ENCODE measurements around the gene TCF7L2. TPM values are rescaled to one million over a fixed set of nuclear protein-coding genes. Genes with fewer than 3 reads are reported as not detected.
A peak's percentile ranks its signal among the peaks of the same experiment; 100 is the strongest.

Gene TCF7L2
- total and polyA plus RNA-seq, 9 of the 15 experiments (the other 6 are each of a cell fraction or from before 2014, with no cell fraction given), result 0.32 to 2.8 (median 0.92) TPM

DNA sequence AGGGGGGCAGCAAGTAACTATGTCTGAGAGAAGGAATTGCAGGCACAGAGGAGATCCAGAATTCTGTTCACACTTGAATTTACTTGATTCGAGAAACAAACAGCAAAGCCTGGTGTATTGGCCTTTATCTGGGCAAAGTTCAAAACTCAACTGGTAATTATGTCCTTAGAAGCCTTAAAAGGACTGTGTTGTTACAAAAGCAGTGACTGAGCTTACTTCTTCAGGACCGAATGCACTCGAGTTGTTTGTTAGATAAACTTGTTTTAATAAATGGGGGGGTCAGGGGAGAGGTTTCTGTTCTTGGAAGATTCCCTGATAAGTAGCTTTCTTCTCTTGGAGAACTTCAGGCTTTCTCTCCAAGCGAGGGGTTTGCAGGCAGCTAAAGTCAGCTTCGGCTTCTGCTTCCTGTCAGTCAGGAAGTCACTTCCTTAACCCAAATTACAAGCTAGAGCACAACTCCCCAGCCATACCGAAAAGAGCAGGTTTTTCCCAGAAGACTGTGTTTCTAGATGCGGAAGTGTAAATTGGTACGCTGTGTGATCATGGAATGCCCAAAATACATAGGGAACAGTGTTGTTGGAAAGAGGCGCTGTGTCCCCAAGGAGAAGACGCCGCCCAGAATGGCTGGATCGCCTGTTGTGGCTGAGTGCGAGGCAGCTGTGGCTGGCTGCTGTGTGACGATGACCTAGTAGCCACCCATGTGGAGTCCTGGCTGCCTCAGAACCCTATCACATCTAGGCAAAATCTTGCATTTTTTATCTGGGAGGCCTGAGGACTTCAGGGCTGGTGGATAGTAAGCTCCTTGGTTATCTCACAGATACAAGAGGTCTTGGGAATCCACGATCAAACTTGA is 110.4 kb downstream of the TCF7L2 start (continued):
- TF ChIP-seq ZKSCAN3 (CRISPR knock-in tag; IDR thresholded peaks at IDR 0.05) (no peak), ZNF764 (CRISPR knock-in tag; IDR thresholded peaks at IDR 0.05; ENCODE audit: low read depth) (no peak), TRIM24 (IDR thresholded peaks at IDR 0.05) (peak; percentile 73 to 86), ZNF282 (CRISPR knock-in tag; IDR thresholded peaks at IDR 0.05) (no peak), TGIF2 (CRISPR knock-in tag; IDR thresholded peaks at IDR 0.05) (no peak), RBM14 (IDR thresholded peaks at IDR 0.05; ENCODE audit: borderline replicate concordance, insufficient read depth, low read depth, low read length) (no peak), FIP1L1 (IDR thresholded peaks at IDR 0.05; ENCODE audit: low read depth, low read length, poor library complexity, severe bottlenecking) (no peak), BACH1 (tag; IDR thresholded peaks at IDR 0.05) (no peak), GTF2A2 (tag; IDR thresholded peaks at IDR 0.05) (no peak), SNRNP70 (optimal IDR thresholded peaks at IDR 0.05; ENCODE audit: low read depth, low read length) (no peak), GABPB2 (CRISPR knock-in tag; conservative IDR thresholded peaks at IDR 0.05) (no peak), HOXB6 (CRISPR knock-in tag; IDR thresholded peaks at IDR 0.05; ENCODE audit: borderline replicate concordance) (no peak)
- TF ChIP-seq, protein P1, sequence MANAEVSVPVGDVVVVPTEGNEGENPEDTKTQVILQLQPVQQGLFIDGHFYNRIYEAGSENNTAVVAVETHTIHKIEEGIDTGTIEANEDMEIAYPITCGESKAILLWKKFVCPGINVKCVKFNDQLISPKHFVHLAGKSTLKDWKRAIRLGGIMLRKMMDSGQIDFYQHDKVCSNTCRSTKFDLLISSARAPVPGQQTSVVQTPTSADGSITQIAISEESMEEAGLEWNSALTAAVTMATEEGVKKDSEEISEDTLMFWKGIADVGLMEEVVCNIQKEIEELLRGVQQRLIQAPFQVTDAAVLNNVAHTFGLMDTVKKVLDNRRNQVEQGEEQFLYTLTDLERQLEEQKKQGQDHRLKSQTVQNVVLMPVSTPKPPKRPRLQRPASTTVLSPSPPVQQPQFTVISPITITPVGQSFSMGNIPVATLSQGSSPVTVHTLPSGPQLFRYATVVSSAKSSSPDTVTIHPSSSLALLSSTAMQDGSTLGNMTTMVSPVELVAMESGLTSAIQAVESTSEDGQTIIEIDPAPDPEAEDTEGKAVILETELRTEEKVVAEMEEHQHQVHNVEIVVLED (CRISPR knock-in tag; IDR thresholded peaks at IDR 0.05), result no peak
- TF ChIP-seq, protein P2, sequence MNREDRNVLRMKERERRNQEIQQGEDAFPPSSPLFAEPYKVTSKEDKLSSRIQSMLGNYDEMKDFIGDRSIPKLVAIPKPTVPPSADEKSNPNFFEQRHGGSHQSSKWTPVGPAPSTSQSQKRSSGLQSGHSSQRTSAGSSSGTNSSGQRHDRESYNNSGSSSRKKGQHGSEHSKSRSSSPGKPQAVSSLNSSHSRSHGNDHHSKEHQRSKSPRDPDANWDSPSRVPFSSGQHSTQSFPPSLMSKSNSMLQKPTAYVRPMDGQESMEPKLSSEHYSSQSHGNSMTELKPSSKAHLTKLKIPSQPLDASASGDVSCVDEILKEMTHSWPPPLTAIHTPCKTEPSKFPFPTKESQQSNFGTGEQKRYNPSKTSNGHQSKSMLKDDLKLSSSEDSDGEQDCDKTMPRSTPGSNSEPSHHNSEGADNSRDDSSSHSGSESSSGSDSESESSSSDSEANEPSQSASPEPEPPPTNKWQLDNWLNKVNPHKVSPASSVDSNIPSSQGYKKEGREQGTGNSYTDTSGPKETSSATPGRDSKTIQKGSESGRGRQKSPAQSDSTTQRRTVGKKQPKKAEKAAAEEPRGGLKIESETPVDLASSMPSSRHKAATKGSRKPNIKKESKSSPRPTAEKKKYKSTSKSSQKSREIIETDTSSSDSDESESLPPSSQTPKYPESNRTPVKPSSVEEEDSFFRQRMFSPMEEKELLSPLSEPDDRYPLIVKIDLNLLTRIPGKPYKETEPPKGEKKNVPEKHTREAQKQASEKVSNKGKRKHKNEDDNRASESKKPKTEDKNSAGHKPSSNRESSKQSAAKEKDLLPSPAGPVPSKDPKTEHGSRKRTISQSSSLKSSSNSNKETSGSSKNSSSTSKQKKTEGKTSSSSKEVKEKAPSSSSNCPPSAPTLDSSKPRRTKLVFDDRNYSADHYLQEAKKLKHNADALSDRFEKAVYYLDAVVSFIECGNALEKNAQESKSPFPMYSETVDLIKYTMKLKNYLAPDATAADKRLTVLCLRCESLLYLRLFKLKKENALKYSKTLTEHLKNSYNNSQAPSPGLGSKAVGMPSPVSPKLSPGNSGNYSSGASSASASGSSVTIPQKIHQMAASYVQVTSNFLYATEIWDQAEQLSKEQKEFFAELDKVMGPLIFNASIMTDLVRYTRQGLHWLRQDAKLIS (CRISPR knock-in tag; IDR thresholded peaks at IDR 0.05), result no peak
- TF ChIP-seq, protein P3, sequence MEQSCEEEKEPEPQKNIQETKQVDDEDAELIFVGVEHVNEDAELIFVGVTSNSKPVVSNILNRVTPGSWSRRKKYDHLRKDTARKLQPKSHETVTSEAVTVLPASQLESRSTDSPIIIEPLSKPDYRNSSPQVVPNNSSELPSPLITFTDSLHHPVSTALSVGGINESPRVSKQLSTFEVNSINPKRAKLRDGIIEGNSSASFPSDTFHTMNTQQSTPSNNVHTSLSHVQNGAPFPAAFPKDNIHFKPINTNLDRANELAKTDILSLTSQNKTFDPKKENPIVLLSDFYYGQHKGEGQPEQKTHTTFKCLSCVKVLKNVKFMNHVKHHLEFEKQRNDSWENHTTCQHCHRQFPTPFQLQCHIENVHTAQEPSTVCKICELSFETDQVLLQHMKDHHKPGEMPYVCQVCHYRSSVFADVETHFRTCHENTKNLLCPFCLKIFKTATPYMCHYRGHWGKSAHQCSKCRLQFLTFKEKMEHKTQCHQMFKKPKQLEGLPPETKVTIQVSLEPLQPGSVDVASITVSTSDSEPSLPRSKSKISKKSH (CRISPR knock-in tag; IDR thresholded peaks at IDR 0.05), result no peak
- TF ChIP-seq, protein P4, sequence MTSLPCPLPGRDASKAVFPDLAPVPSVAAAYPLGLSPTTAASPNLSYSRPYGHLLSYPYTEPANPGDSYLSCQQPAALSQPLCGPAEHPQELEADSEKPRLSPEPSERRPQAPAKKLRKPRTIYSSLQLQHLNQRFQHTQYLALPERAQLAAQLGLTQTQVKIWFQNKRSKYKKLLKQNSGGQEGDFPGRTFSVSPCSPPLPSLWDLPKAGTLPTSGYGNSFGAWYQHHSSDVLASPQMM (CRISPR knock-in tag; IDR thresholded peaks at IDR 0.05), result no peak
- TF ChIP-seq, protein P5, sequence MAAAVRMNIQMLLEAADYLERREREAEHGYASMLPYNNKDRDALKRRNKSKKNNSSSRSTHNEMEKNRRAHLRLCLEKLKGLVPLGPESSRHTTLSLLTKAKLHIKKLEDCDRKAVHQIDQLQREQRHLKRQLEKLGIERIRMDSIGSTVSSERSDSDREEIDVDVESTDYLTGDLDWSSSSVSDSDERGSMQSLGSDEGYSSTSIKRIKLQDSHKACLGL (CRISPR knock-in tag; IDR thresholded peaks at IDR 0.05; ENCODE audit: borderline replicate concordance, poor library complexity, severe bottlenecking), result no peak
